ENCODE measurements around the gene CTSD.

DNA sequence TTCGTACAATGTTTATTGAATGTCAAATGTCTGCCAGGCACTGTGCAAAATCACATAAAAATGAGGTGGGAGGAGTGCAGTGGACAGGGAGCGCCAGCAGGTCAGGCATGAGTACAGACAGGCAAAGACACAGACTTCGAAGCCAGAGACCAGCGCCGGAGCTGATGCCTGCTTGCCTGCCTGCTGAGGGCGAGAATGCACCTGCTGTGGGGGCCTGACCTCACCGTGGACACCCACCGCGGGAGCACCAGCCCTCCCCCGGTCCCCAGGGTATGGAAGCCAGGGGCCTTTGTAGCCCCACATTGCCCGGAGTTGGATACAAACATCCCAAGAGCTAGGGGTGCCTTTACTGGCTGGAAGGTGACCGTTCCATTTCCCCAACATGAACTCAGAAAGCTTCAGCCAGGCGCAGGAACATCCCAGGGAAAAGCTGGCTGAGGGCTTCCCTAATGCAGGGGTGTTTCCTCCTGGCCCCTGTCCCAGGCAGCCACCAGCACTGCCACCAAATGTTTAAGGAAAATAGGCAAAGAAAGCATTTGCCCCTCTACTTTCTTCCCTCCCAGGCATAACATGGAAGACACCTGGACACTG lies 31.2 kb downstream of the CTSD start:
- TF ChIP-seq CTCF (IDR thresholded peaks at IDR 0.05) (no peak), POLR2A (IDR thresholded peaks at IDR 0.05) (no peak)
